K562 (cell line): ENCODE results near the gene LAMB3. TPM values are rescaled to one million over a fixed set of nuclear protein-coding genes. Genes with fewer than 3 reads are reported as not detected.

Source experiments
- ARHGAP35 ChIP-seq: fragments of 450-650 bp; IDR thresholded peaks from 2 replicates; pipeline ENCODE4 v1.6.1; 2018; ENCODE audit not compliant: partially characterized antibody
- BRD9 ChIP-seq: fragments of 450-650 bp; IDR thresholded peaks from 2 replicates; pipeline ENCODE4 v1.6.1; 2018; ENCODE audit warnings: low read depth; ENCODE audit not compliant: partially characterized antibody
- CBX8 ChIP-seq: fragments of 200-600 bp; sonication (generic); IDR thresholded peaks from 2 replicates; pipeline ENCODE4 v1.6.1; 2012; ENCODE audit warnings: borderline replicate concordance, mixed run types, low read depth, mild to moderate bottlenecking, moderate library complexity, mixed read lengths, low read length, control low read depth, inconsistent platforms; ENCODE audit not compliant: poor library complexity, severe bottlenecking; ENCODE audit errors: extremely low read depth
- CTBP1 ChIP-seq: fragments of 450-650 bp; IDR thresholded peaks from 2 replicates; pipeline ENCODE4 v1.6.1; 2016; ENCODE audit warnings: borderline replicate concordance
- DNMT1 ChIP-seq: fragments of 450-650 bp; IDR thresholded peaks from 2 replicates; pipeline ENCODE4 v1.6.1; 2016; ENCODE audit warnings: antibody characterized with exemption, mild to moderate bottlenecking
- FOSL1 ChIP-seq: fragments of 200-800 bp; sonication (Bioruptor generic); conservative IDR thresholded peaks from 2 replicates; pipeline ENCODE4 v1.6.1; 2016; ENCODE audit warnings: missing genetic modification characterization, missing compliant biosample characterization
- HMG20A ChIP-seq: fragments of 450-650 bp; formaldehyde crosslinking; conservative IDR thresholded peaks from 2 replicates; pipeline ENCODE4 v1.4.0; 2020; ENCODE audit warnings: mild to moderate bottlenecking, mixed read lengths
- KAT2B ChIP-seq: IDR thresholded peaks from one replicate; pipeline ENCODE4 v1.6.1; 2012; ENCODE audit warnings: low read depth, mild to moderate bottlenecking, control low read depth, inconsistent platforms, low read length, moderate library complexity
- MAZ ChIP-seq, 2 experiments: fragments of 450-650 bp in 1 of 2; sonication (generic) in 1 of 2; formaldehyde crosslinking; IDR thresholded peaks in 1 of 2; conservative IDR thresholded peaks in 1 of 2; 2 replicates each; pipeline versions ENCODE4 v1.4.0 to v1.5.0; 2020; ENCODE audit warnings: mild to moderate bottlenecking in 1 of 2, missing genetic modification reagents in 1 of 2
- MECOM ChIP-seq: fragments of 250-450 bp; sonication (Bioruptor Pico); IDR thresholded peaks from 2 replicates; pipeline ENCODE4 v1.8.0; 2022; ENCODE audit warnings: inconsistent platforms
- NBN ChIP-seq: fragments of 450-650 bp; IDR thresholded peaks from 2 replicates; pipeline ENCODE4 v1.6.1; 2016; ENCODE audit warnings: low read depth, mild to moderate bottlenecking
- PBX2 ChIP-seq, 2 experiments: IDR thresholded peaks in 1 of 2; conservative IDR thresholded peaks in 1 of 2; 2 replicates each; pipeline ENCODE4 v1.6.1; 2016; ENCODE audit warnings: low read depth in 2 of 2, mild to moderate bottlenecking in 1 of 2, missing compliant biosample characterization in 1 of 2, missing genetic modification characterization in 1 of 2, moderate library complexity in 1 of 2
- PKNOX1 ChIP-seq: fragments of 450-650 bp; IDR thresholded peaks from 2 replicates; pipeline ENCODE4 v1.6.1; 2016
- POLR2H ChIP-seq: IDR thresholded peaks from 2 replicates; pipeline ENCODE4 v1.6.1; 2016; ENCODE audit warnings: missing genetic modification characterization, low read depth, mild to moderate bottlenecking, control low read depth, missing compliant biosample characterization, moderate library complexity
- RBM22 ChIP-seq: fragments of 200-400 bp; formaldehyde crosslinking; IDR thresholded peaks from 2 replicates; pipeline ENCODE4 v1.6.1; 2018; ENCODE audit warnings: low read length, low read depth; ENCODE audit not compliant: poor library complexity, severe bottlenecking
- RBM39 ChIP-seq: fragments of 200-400 bp; formaldehyde crosslinking; optimal IDR thresholded peaks from 2 replicates; pipeline ENCODE3; 2018; ENCODE audit warnings: low read depth, low read length
- SFPQ ChIP-seq: fragments of 200-400 bp; formaldehyde crosslinking; IDR thresholded peaks from 2 replicates; pipeline ENCODE4 v1.6.1; 2017; ENCODE audit warnings: mild to moderate bottlenecking, low read depth, low read length, moderate library complexity
- SMARCE1 ChIP-seq: fragments of 450-650 bp; IDR thresholded peaks from 2 replicates; pipeline ENCODE4 v1.7.1; 2016; ENCODE audit warnings: mild to moderate bottlenecking
- SRSF7 ChIP-seq: fragments of 200-400 bp; formaldehyde crosslinking; optimal IDR thresholded peaks from 2 replicates; pipeline ENCODE3; 2017; ENCODE audit warnings: mild to moderate bottlenecking, low read depth, low read length
- TEAD4 ChIP-seq, 2 experiments: sonication (generic) in 1 of 2; formaldehyde crosslinking in 1 of 2; IDR thresholded peaks; 2 replicates each; pipeline versions ENCODE4 v1.6.1 to v1.8.0; 2012 to 2022; ENCODE audit warnings: borderline replicate concordance in 1 of 2, inconsistent platforms in 1 of 2, low read length in 1 of 2, mild to moderate bottlenecking in 1 of 2, missing genetic modification reagents in 1 of 2
- WHSC1 ChIP-seq: IDR thresholded peaks from one replicate; pipeline ENCODE4 v1.6.1; 2012; ENCODE audit warnings: low read length, control low read depth, inconsistent platforms
- ZNF134 ChIP-seq: fragments of 250-450 bp; sonication (Bioruptor Pico); conservative IDR thresholded peaks from 2 replicates; pipeline ENCODE4 v1.4.0; 2020
- ZNF3 ChIP-seq: fragments of 250-450 bp; sonication (Bioruptor Pico); IDR thresholded peaks from 2 replicates; pipeline ENCODE4 v1.5.0; 2021; ENCODE audit warnings: mild to moderate bottlenecking, moderate library complexity
- polyA plus RNA-seq, 8 experiments: library from polyadenylated mRNA; depleted of rRNA in 4 of 8; stranded (reverse) in 5 of 8; unstranded in 3 of 8; fragments of >200 nt; fragmentation: Nextera tagmentation in 2 of 8; fragmentation: Illumina TruSeq in 1 of 8; extraction: Ambion mirVana in 2 of 8; extraction: Trizol in 1 of 8; gene quantifications; 2 replicates each; pipeline versions ENCODE4 v1.2.1 to v1.2.3, GENCODE V29; 2011 to 2014; ENCODE audit warnings: inconsistent platforms in 1 of 8, missing spikeins in 1 of 8
- total RNA-seq, 7 experiments: library from RNA; depleted of rRNA in 6 of 7; stranded (reverse); fragments of >200 nt in 6 of 7; fragmentation: Illumina TruSeq in 2 of 7; extraction: Trizol in 2 of 7; gene quantifications; 2 replicates each; pipeline versions ENCODE4 v1.2.1 to v1.2.3, GENCODE V29; 2011 to 2021; ENCODE audit warnings: low replicate concordance in 1 of 7

Gene LAMB3
- total and polyA plus RNA-seq, 9 of the 15 experiments (the other 6 are each of a cell fraction or from before 2014, with no cell fraction given) = 0.08 to 1.3 (median 0.91) TPM

- TF ChIP-seq CBX8 (no peak), TEAD4 (IDR thresholded peaks at IDR 0.05; ENCODE audit: low read length) (peak; percentile 26; the same call in 1 of the 2 replicates), TEAD4 (CRISPR knock-in tag; IDR thresholded peaks at IDR 0.05; ENCODE audit: borderline replicate concordance) (no peak), FOSL1 (tag) (peak; percentile 61; the same call in 1 of the 2 replicates), NBN (no peak), SMARCE1 (peak; percentile 16; the same call in 1 of the 2 replicates), ZNF134 (CRISPR knock-in tag) (no peak), RBM39 (no peak), PBX2 (CRISPR knock-in tag; IDR thresholded peaks at IDR 0.05; ENCODE audit: low read depth) (no peak), PBX2 (tag; conservative IDR thresholded peaks at IDR 0.05; ENCODE audit: low read depth) (no peak), CTBP1 (peak; percentile 39; the same call in 1 of the 2 replicates), BRD9 (no peak), ZNF3 (CRISPR knock-in tag) (no peak), SRSF7 (no peak), MAZ (CRISPR knock-in tag; conservative IDR thresholded peaks at IDR 0.05 in 1 of 2, IDR thresholded peaks at IDR 0.05 in 1 of 2) (0 out of 4 replicates have a peak, but pooled peaks of 1 of the 2 experiments have one; percentile 38), HMG20A (no peak), POLR2H (tag) (no peak), MECOM (no peak), DNMT1 (no peak), KAT2B (no peak), PKNOX1 (peak; percentile 42), WHSC1 (no peak), SFPQ (no peak), RBM22 (no peak), ARHGAP35 (no peak)
These were observed 712 bp upstream of the LAMB3 start (continued) for GRCh38 chr1:209652873-209653401.
